ENCODE data around the gene SULT4A1.

DNA sequence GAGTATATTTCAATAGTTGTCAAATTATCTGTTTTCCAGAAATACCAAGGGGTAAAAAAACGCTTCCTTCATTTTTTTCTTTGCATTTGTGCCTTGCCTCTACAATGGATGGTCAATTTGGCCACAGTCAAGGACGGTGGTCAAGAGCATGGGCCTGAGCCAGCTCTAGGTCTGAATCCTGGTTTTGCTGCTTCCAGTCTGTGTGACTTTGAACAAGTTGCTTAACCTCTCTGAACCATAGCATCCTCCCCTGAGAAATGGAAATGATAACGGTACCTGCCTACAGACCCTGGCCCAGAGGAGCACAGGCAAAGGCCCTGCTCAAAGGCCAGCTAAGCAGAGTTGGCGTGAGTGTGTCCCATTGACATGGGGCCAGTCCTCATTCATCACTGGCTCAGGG lies 26.4 kb upstream of the SULT4A1 start:
- no peak for TF ChIP-seq YY1 (IDR thresholded peaks at IDR 0.05; ENCODE audit: insufficient read depth, insufficient read length)
- no peak for TF ChIP-seq ZNF274 (IDR thresholded peaks at IDR 0.05; ENCODE audit: low read depth, low read length)

All from NT2/D1 (cell line).